ENCODE data around the gene RIPOR3.
"Not testable (repeated sequence)": the region's sequence is repeated elsewhere in the genome, so short reads cannot be mapped to it uniquely, and the experiment has no call there.

DNA sequence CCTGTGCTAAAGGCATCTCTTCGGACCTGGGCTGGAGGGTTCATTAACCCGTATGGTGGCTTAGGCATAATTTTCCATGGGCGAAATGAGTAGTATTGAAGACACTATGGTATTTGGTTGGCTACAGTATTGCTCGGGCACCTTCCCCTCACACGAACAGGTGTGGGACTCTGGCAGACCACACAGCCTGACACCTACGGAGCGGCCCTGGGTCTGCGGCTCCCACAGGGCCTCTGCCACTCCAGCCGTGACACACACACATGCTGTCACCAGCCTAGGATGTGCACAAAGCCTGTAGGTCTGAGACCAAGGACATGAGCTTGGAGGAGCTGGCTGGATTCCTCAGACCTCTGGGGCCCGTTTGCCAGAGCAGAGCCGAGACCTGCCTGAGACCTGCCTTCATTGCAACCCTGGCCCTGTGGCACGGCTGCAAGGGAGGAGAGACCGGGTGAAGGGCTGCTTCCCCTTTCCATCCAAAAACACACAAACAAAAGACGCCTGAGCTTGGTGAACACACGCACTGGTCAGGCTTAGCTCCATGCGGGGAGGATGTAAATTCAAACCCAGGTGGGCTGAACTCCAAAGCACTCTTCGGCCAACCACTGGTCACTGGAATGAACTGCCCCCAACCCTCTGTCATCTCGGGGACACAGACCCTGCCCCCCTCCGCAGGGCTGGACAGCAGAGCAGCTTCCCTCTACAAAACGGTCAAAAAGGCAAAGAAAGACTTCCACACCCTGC is 51.2 kb downstream of the RIPOR3 start:
- TF ChIP-seq TAF1 (IDR thresholded peaks at IDR 0.05; ENCODE audit: borderline replicate concordance, low read depth, low read length); POLR2A (IDR thresholded peaks at IDR 0.05; ENCODE audit: low read depth, low read length); POLR2AphosphoS5 (IDR thresholded peaks at IDR 0.05; ENCODE audit: low read depth, low read length): not testable (repeated sequence)
